HepG2 (cell line): ENCODE data around the gene SLC36A3. TPM values are rescaled to one million over a fixed set of nuclear protein-coding genes. Genes with fewer than 3 reads are reported as not detected.

Experiments
- ATAC-seq: fragments of 200-7000 bp; cut with Tn5 transposase; 3 replicates; pipeline ENCODE4 v1.9.1; 2020; ENCODE audit warnings: mild to moderate bottlenecking, moderate library complexity
- BruUV-seq: library from RNA; stranded (reverse); fragments of 400-500 nt; replicated peaks from 2 replicates; lab custom pipeline; 2021; lab: Mats Ljungman, UMichigan
- CTCF ChIA-PET: fragments of 300-600 bp; formaldehyde crosslinking; extraction: SDS; loops from one replicate; lab custom pipeline; 2021; ENCODE audit warnings: low total read pairs, inconsistent platforms, low intra/inter-chr PET ratio; lab: Yijun Ruan, JAX
- POLR2A ChIA-PET: fragments of 350-600 bp; sonication (Branson Sonifier 250); formaldehyde crosslinking; loops from one replicate; lab custom pipeline; 2020; ENCODE audit warnings: antibody characterized with exemption, inconsistent platforms; lab: Yijun Ruan, JAX
- DNase-seq: peaks from one replicate; pipeline ENCODE4 v3.0.0-alpha.2; 2015; ENCODE audit warnings: low spot score
- FAIRE-seq: peaks from 3 replicates; lab custom pipeline; 2011; peaks lifted over from hg19 to GRCh38; lab: Jason Lieb, UNC
- H2AFZ ChIP-seq: one replicate; pipeline ENCODE4 v1.6.1; 2011; ENCODE audit warnings: low read length, inconsistent platforms
- H3K27ac ChIP-seq: fragments of 300-600 bp; 3 replicates; pipeline ENCODE4 v1.8.0; 2011; ENCODE audit warnings: mixed run types, mild to moderate bottlenecking, mixed read lengths, low read length, inconsistent platforms; ENCODE audit not compliant: insufficient read depth; ENCODE audit errors: extremely low read length
- H3K27me3 ChIP-seq, 2 experiments: fragments of 200-600 bp in 1 of 2; 2 replicates in 1 of 2; 3 replicates in 1 of 2; pipeline versions ENCODE4 v1.6.0 to v1.8.0; 2011; ENCODE audit warnings: low read length in 2 of 2, mild to moderate bottlenecking in 2 of 2, moderate library complexity in 2 of 2, inconsistent platforms in 1 of 2; ENCODE audit not compliant: insufficient read depth in 2 of 2, control insufficient read depth in 1 of 2
- H3K36me3 ChIP-seq, 2 experiments: fragments of 200-600 bp in 1 of 2; replicated peaks in 1 of 2; 2 replicates in 1 of 2; 3 replicates in 1 of 2; pipeline versions ENCODE4 v1.5.1 to v1.8.0; 2011; ENCODE audit warnings: low read length in 2 of 2, inconsistent platforms in 1 of 2; ENCODE audit not compliant: insufficient read depth in 2 of 2, control insufficient read depth in 1 of 2
- H3K4me1 ChIP-seq: 2 replicates; pipeline ENCODE4 v1.5.1; 2012; ENCODE audit warnings: low read length, inconsistent platforms; ENCODE audit not compliant: insufficient read depth
- H3K4me2 ChIP-seq: 2 replicates; pipeline ENCODE4 v1.6.0; 2011; ENCODE audit warnings: low read depth, low read length, inconsistent platforms
- H3K4me3 ChIP-seq, 3 experiments: fragments of 200-600 bp in 1 of 3; sonication (generic), shearing (Covaris generic) in 1 of 3; replicated peaks in 1 of 3; 2 replicates each; pipeline ENCODE4 v1.5.1; 2011 to 2016; ENCODE audit warnings: low read length in 3 of 3, inconsistent platforms in 2 of 3, low read depth in 2 of 3, mild to moderate bottlenecking in 2 of 3, control low read depth in 1 of 3, mixed read lengths in 1 of 3; ENCODE audit not compliant: insufficient read depth in 1 of 3
- H3K79me2 ChIP-seq: one replicate; pipeline ENCODE4 v1.6.1; 2011; ENCODE audit warnings: low read length, inconsistent platforms; ENCODE audit not compliant: insufficient read depth
- H3K9ac ChIP-seq: 2 replicates; pipeline ENCODE4 v1.6.0; 2011; ENCODE audit warnings: mild to moderate bottlenecking, low read depth, low read length, inconsistent platforms; ENCODE audit not compliant: insufficient read depth
- H3K9me3 ChIP-seq: 2 replicates; pipeline ENCODE4 v1.5.1; 2012; ENCODE audit warnings: mild to moderate bottlenecking, low read length
- H4K20me1 ChIP-seq: 2 replicates; pipeline ENCODE4 v1.6.0; 2011; ENCODE audit warnings: inconsistent platforms, mild to moderate bottlenecking, low read length, moderate library complexity; ENCODE audit not compliant: insufficient read depth
- ATF1 ChIP-seq: IDR thresholded peaks from 2 replicates; pipeline ENCODE4 v1.6.1; 2016; ENCODE audit warnings: mild to moderate bottlenecking, control low read depth
- HHEX ChIP-seq: IDR thresholded peaks from 2 replicates; pipeline ENCODE4 v1.6.1; 2016; ENCODE audit warnings: control low read depth
- NCOA1 ChIP-seq: sonication (generic); formaldehyde crosslinking; IDR thresholded peaks from 2 replicates; pipeline ENCODE4 v1.9.0; 2021; ENCODE audit warnings: missing genetic modification reagents
- NR2C2 ChIP-seq: sonication (generic); formaldehyde crosslinking; IDR thresholded peaks from 2 replicates; pipeline ENCODE4 v1.4.0; 2020; ENCODE audit warnings: missing genetic modification reagents, mild to moderate bottlenecking, moderate library complexity, borderline replicate concordance
- SALL2 ChIP-seq: sonication (generic); formaldehyde crosslinking; IDR thresholded peaks from 2 replicates; pipeline ENCODE4 v1.8.1; 2023; ENCODE audit warnings: mild to moderate bottlenecking, missing genetic modification reagents, inconsistent platforms
- ZC3H13 ChIP-seq: sonication (generic); formaldehyde crosslinking; IDR thresholded peaks from 2 replicates; pipeline ENCODE4 v1.8.1; 2023; ENCODE audit warnings: mild to moderate bottlenecking, missing genetic modification reagents, moderate library complexity
- ZNF253 ChIP-seq: sonication (generic); formaldehyde crosslinking; IDR thresholded peaks from 2 replicates; pipeline ENCODE4 v1.8.0; 2022; ENCODE audit warnings: mild to moderate bottlenecking, missing genetic modification reagents, borderline replicate concordance
- ZNF672 ChIP-seq: sonication (generic); formaldehyde crosslinking; IDR thresholded peaks from 2 replicates; pipeline ENCODE4 v1.8.1; 2022; ENCODE audit warnings: missing genetic modification reagents
- ZNF776 ChIP-seq: sonication (generic); formaldehyde crosslinking; IDR thresholded peaks from 2 replicates; pipeline ENCODE4 v1.4.0; 2020; ENCODE audit warnings: mild to moderate bottlenecking, missing genetic modification reagents
- WGBS: methylation state at CpG from one replicate; pipeline ENCODE4 v1.1.6; 2017; ENCODE audit warnings: low lambda C conversion rate; 5-methylcytosine and 5-hydroxymethylcytosine counted together
- in situ Hi-C: cut with HindIII; loops from 2 replicates; pipeline ENCODE4 v1.10.0; 2017; ENCODE audit warnings: low pct_unique_long_range_greater_than_20kb; ENCODE audit not compliant: extremely low pct_ligation_motif_present
- intact Hi-C: fragments of 100-400 bp; cut with micrococcal nuclease; formaldehyde crosslinking; loops from one replicate; pipeline ENCODE4 v1.10.0; 2022; ENCODE audit not compliant: unreplicated experiment
- polyA plus RNA-seq, 8 experiments: library from polyadenylated mRNA; depleted of rRNA in 3 of 8; stranded (reverse) in 7 of 8; unstranded in 1 of 8; fragments of >200 nt; fragmentation: Illumina TruSeq in 4 of 8; extraction: Trizol in 4 of 8; gene quantifications; 2 replicates each; pipeline versions ENCODE4 v1.2.1 to v1.2.3, GENCODE V29; 2011 to 2016; ENCODE audit warnings: low read depth in 4 of 8, missing spikeins in 1 of 8, mixed read lengths in 1 of 8; ENCODE audit not compliant: insufficient read depth in 1 of 8
- total RNA-seq, 5 experiments: library from RNA; depleted of rRNA; stranded (reverse); fragments of >200 nt; fragmentation: Illumina TruSeq; extraction: Trizol; gene quantifications; 2 replicates each; pipeline ENCODE4 v1.2.3, GENCODE V29; 2016; ENCODE audit warnings: low read depth in 1 of 5
- TF ChIP-seq, protein P1 (sequence below): IDR thresholded peaks from 2 replicates; pipeline ENCODE4 v1.6.1; 2016; ENCODE audit warnings: mild to moderate bottlenecking, missing biosample characterization, missing genetic modification reagents

Gene SLC36A3
- total and polyA plus RNA-seq, 2 of the 13 experiments (the other 11 are each of a cell fraction or from before 2014, with no cell fraction given): not detected

DNA sequence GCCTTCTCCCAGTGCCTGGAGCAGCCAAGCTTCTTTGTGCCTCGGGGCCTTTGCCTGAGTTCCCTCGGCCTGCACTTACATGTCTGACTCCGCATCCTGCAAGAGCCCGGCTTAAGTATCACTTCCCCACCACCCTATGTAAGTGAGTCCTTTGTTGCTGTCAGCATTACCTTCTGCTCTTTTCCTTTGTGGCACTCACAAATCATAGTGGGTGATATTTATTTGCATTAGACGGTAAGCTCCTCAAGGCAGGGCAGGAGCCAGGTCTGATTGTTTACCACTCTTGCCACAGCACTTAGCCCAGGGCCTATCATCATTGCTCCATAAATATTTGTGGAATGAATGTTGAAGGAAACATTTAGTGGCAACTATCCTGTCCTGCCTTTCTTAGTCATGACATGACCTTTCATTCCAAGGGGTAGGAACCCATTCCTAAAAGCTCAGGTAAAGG lies 45.8 kb downstream of the SLC36A3 start:
- POLR2A ChIA-PET: no interaction called here
- FAIRE-seq (no peak), ATAC-seq (no peak), DNase-seq (no peak)
- TF ChIP-seq ZNF672 (CRISPR knock-in tag) (no peak), ZNF776 (no peak), ZNF253 (CRISPR knock-in tag) (no peak), HHEX (CRISPR knock-in tag) (no peak), NCOA1 (no peak), NR2C2 (no peak), SALL2 (CRISPR knock-in tag) (no peak), ZC3H13 (CRISPR knock-in tag) (no peak), ATF1 (CRISPR knock-in tag) (no peak)
- TF ChIP-seq, protein P1, sequence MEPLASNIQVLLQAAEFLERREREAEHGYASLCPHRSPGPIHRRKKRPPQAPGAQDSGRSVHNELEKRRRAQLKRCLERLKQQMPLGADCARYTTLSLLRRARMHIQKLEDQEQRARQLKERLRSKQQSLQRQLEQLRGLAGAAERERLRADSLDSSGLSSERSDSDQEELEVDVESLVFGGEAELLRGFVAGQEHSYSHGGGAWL (CRISPR knock-in tag): no peak
- in situ Hi-C loops: no loop called here
- Histone ChIP-seq H3K4me1 (peaks cover 23% of the 10 kb centered on the region), H3K9ac (no peak overlapping the region), H3K4me2 (no peak overlapping the region), H3K36me3 (peaks cover 0 to 3% of the 10 kb centered on the region in 2 experiments; a peak in 2 of 5 replicates), H4K20me1 (no peaks in the 10 kb centered on the region), H2AFZ (no peak overlapping the region), H3K27ac (no peak overlapping the region), H3K79me2 (peaks cover 19% of the 10 kb centered on the region), H3K4me3 (no peak overlapping the region), H3K9me3 (no peaks in the 10 kb centered on the region), H3K27me3 (no peaks in the 10 kb centered on the region; a peak in 1 of 5 replicates)
- CTCF ChIA-PET: no interaction called here
- intact Hi-C loops: no loop called here
- WGBS: 98% methylated on average over 5 of the region's 5 CpGs
- no TSS peak for BruUV-seq
